Kidney (tissue), 14 donors: ENCODE data around the gene DHRS7. TPM values are rescaled to one million over a fixed set of nuclear protein-coding genes. Genes with fewer than 3 reads are reported as not detected.

Source experiments
- DNase-seq, 5 donors: peaks; one replicate each; pipeline ENCODE4 v3.0.0-alpha.2; 2013 to 2020
- FAIRE-seq: peaks from 2 replicates; lab custom pipeline; 2012; peaks lifted over from hg19 to GRCh38; lab: Jason Lieb, UNC
- H3K27ac ChIP-seq, 2 donors: one replicate each; pipeline ENCODE4 v1.7.0; 2013; ENCODE audit warnings: low read depth in 2 of 2, low read length in 2 of 2, inconsistent platforms in 1 of 2
- H3K27me3 ChIP-seq: one replicate; pipeline ENCODE4 v1.7.1; 2013; ENCODE audit warnings: low read length, inconsistent platforms; ENCODE audit not compliant: control insufficient read depth, insufficient read depth
- H3K36me3 ChIP-seq, 3 donors: one replicate each; pipeline versions ENCODE4 v1.7.0 to v1.7.1; 2013; ENCODE audit warnings: low read length in 3 of 3, control low read depth in 1 of 3, inconsistent platforms in 1 of 3; ENCODE audit not compliant: insufficient read depth in 3 of 3, control insufficient read depth in 2 of 3
- H3K4me1 ChIP-seq, 3 donors: one replicate each; pipeline versions ENCODE4 v1.7.0 to v1.7.1; 2013; ENCODE audit warnings: low read length in 3 of 3, inconsistent platforms in 1 of 3, low read depth in 1 of 3; ENCODE audit not compliant: control insufficient read depth in 2 of 3, insufficient read depth in 2 of 3
- H3K4me3 ChIP-seq, 3 donors: one replicate each; pipeline versions ENCODE4 v1.7.0 to v1.8.1; 2013; ENCODE audit warnings: low read length in 3 of 3, control low read depth in 1 of 3, inconsistent platforms in 1 of 3
- H3K9ac ChIP-seq, 3 donors: one replicate each; pipeline versions ENCODE4 v1.7.0 to v1.7.1; 2013; ENCODE audit warnings: low read length in 3 of 3, control low read depth in 1 of 3, inconsistent platforms in 1 of 3
- H3K9me3 ChIP-seq, 3 donors: one replicate each; pipeline versions ENCODE4 v1.7.0 to v1.7.1; 2013; ENCODE audit warnings: low read length in 3 of 3, control low read depth in 1 of 3, inconsistent platforms in 1 of 3; ENCODE audit not compliant: control insufficient read depth in 2 of 3, insufficient read depth in 1 of 3
- CTCF ChIP-seq: IDR thresholded peaks from 3 replicates; pipeline ENCODE4 v1.5.1; 2012; ENCODE audit warnings: mild to moderate bottlenecking, moderate library complexity, borderline replicate concordance; ENCODE audit not compliant: insufficient read depth; ENCODE audit errors: extremely low read depth
- intact Hi-C: fragments of 100-400 bp; cut with DNase I; formaldehyde crosslinking; loops from one replicate; pipeline ENCODE4 v1.11.1; 2022
- polyA plus RNA-seq: library from polyadenylated mRNA; stranded (reverse); fragments of 350-450 nt; fragmentation: Illumina TruSeq; extraction: RNeasy Lipid Tissue Mini Kit (QIAGEN cat#74804); gene quantifications from one replicate; pipeline ENCODE4 v1.2.3, GENCODE V29; 2014; ENCODE audit warnings: low read depth, low replicate concordance; ENCODE audit not compliant: insufficient read depth
- total RNA-seq: library from RNA; stranded (reverse); fragmentation: NEBNext Ultra II Directional; extraction: Animal tissue kit (Norgen Biotek cat#: 25700); gene quantifications from one replicate; pipeline ENCODE4 v1.2.1, GENCODE V29; 2021
- donor health status: control.
- donor health status: control.
- donor health status: control.
- donor health status: control.
- donor health status: control.
- donor health status: DM: yes; HTN: yes; CAD: no.
- donor health status: Normal renal cell carcinoma (clear cell type).

DHRS7 gene
- total and polyA plus RNA-seq, 2 donors from 2014 or later, result 93.7 to 128 TPM

GRCh38 chr14:60214003-60214402, 48.8 kb upstream of the DHRS7 start:
- Histone ChIP-seq H3K4me1 (peaks cover 0 to 11% (median 0%) of the 10 kb centered on the region in 3 donors), H3K27ac (no peak overlapping the region), H3K9me3 (no peaks in the 10 kb centered on the region), H3K36me3 (no peaks in the 10 kb centered on the region), H3K4me3 (no peak overlapping the region), H3K9ac (no peak overlapping the region), H3K27me3 (no peaks in the 10 kb centered on the region)
- intact Hi-C loops, result no loop called here
- FAIRE-seq (no peak), DNase-seq (no peak)
- TF ChIP-seq CTCF, result no peak

- Histone ChIP-seq H3K9ac (no peak overlapping the region), H3K27ac (no peak overlapping the region), H3K4me3 (no peak overlapping the region), H3K4me1 (peaks cover 0 to 7% (median 0%) of the 10 kb centered on the region in 3 donors), H3K27me3 (no peaks in the 10 kb centered on the region), H3K9me3 (no peaks in the 10 kb centered on the region), H3K36me3 (no peaks in the 10 kb centered on the region)
- TF ChIP-seq CTCF, result no peak
- no peak for FAIRE-seq
- intact Hi-C loops, result no loop called here
- no peak for DNase-seq
Observed at GRCh38 chr14:60212503-60213371, 47.5 kb upstream of the DHRS7 start.

- H3K27ac ChIP-seq, result no peak overlapping the region
- no peaks in the 10 kb centered on the region for H3K27me3 ChIP-seq
- H3K36me3 ChIP-seq, result no peaks in the 10 kb centered on the region
- intact Hi-C loops, result no loop called here
- FAIRE-seq (no peak), DNase-seq (no peak)
- no peak overlapping the region for H3K4me3 ChIP-seq
- no peak overlapping the region for H3K9ac ChIP-seq
- no peaks in the 10 kb centered on the region for H3K9me3 ChIP-seq
- peaks cover 0 to 7% (median 0%) of the 10 kb centered on the region in 3 donors for H3K4me1 ChIP-seq
- TF ChIP-seq CTCF, result no peak
Observed at GRCh38 chr14:60211153-60211552, 46.0 kb upstream of the DHRS7 start.
